HCT116 (cell line): Measurements from ENCODE around the gene BBS9. TPM values are rescaled to one million over a fixed set of nuclear protein-coding genes. Genes with fewer than 3 reads are reported as not detected.

Experiments used
- ATAC-seq: fragments of 200-7000 bp; cut with Tn5 transposase; 2 replicates; pipeline ENCODE4 v1.9.1; 2020; ENCODE audit warnings: mild to moderate bottlenecking, moderate library complexity
- BruUV-seq: library from RNA; stranded (reverse); fragments of 400-500 nt; replicated peaks from 2 replicates; lab custom pipeline; 2021; lab: Mats Ljungman, UMichigan
- CTCF ChIA-PET: fragments of 300-600 bp; sonication (Branson Sonifier 250); formaldehyde crosslinking; loops from one replicate; lab custom pipeline; 2021; ENCODE audit warnings: antibody characterized with exemption; lab: Charles Lee
- POLR2A ChIA-PET: fragments of 300-600, 350-600 bp; sonication (Branson Sonifier 250); formaldehyde crosslinking; loops from one replicate; lab custom pipeline; 2021; ENCODE audit warnings: antibody characterized with exemption; lab: Charles Lee
- RAD21 ChIA-PET, 2 experiments: fragments of 300-600 bp; sonication (Branson Sonifier 250); formaldehyde crosslinking; loops; one replicate each; lab custom pipeline; 2023; ENCODE audit warnings: low total read pairs in 2 of 2; ENCODE audit not compliant: uncharacterized antibody in 2 of 2, unreplicated experiment in 2 of 2, low non-redundant PET in 1 of 2; lab: Charles Lee
- DNase-seq: peaks from one replicate; pipeline ENCODE4 v3.0.0-alpha.2; 2010; ENCODE audit warnings: low read depth, low spot score
- H2AFZ ChIP-seq: fragments of 200-600 bp; shearing (Covaris generic), sonication (generic); 2 replicates; pipeline ENCODE4 v1.6.1; 2017; ENCODE audit warnings: low read depth, mixed run types, mixed read lengths, antibody characterized with exemption, low read length; ENCODE audit not compliant: poor library complexity, severe bottlenecking
- H3K27ac ChIP-seq: 2 replicates; pipeline ENCODE4 v1.5.1; 2012; ENCODE audit warnings: low read depth, low read length
- H3K27me3 ChIP-seq: fragments of 200-600 bp; sonication (generic); 2 replicates; pipeline ENCODE4 v1.6.1; 2016; ENCODE audit warnings: mixed run types, low read length, mixed read lengths; ENCODE audit not compliant: insufficient read depth
- H3K36me3 ChIP-seq, 2 experiments: fragments of 200-500 bp in 1 of 2; fragments of 200-600 bp in 1 of 2; sonication (Bioruptor generic) in 1 of 2; sonication (generic) in 1 of 2; 2 replicates each; pipeline versions ENCODE4 v1.5.1 to v1.6.1; 2014 to 2016; ENCODE audit warnings: low read length in 2 of 2, inconsistent platforms in 1 of 2, mixed read lengths in 1 of 2, mixed run types in 1 of 2; ENCODE audit not compliant: insufficient read depth in 2 of 2, control insufficient read depth in 1 of 2
- H3K4me1 ChIP-seq, 2 experiments: fragments of 200-600 bp in 1 of 2; sonication (generic) in 1 of 2; 2 replicates each; pipeline versions ENCODE4 v1.5.1 to v1.6.1; 2012 to 2017; ENCODE audit warnings: low read length in 2 of 2, inconsistent platforms in 1 of 2, mild to moderate bottlenecking in 1 of 2, mixed read lengths in 1 of 2, mixed run types in 1 of 2, moderate library complexity in 1 of 2; ENCODE audit not compliant: insufficient read depth in 2 of 2, control insufficient read depth in 1 of 2
- H3K4me2 ChIP-seq: fragments of 200-600 bp; sonication (generic); 2 replicates; pipeline ENCODE4 v1.6.1; 2017; ENCODE audit warnings: mixed run types, low read length, mixed read lengths
- H3K4me3 ChIP-seq, 2 experiments: fragments of 200-600 bp in 1 of 2; sonication (generic) in 1 of 2; replicated peaks in 1 of 2; 2 replicates each; pipeline ENCODE4 v1.5.1; 2011 to 2016; ENCODE audit warnings: low read length in 2 of 2, control low read depth in 1 of 2, low read depth in 1 of 2, mild to moderate bottlenecking in 1 of 2, mixed read lengths in 1 of 2, mixed run types in 1 of 2
- H3K79me2 ChIP-seq: fragments of 200-600 bp; sonication (generic); 2 replicates; pipeline ENCODE4 v1.6.1; 2017; ENCODE audit warnings: mild to moderate bottlenecking, mixed run types, low read length, moderate library complexity, mixed read lengths; ENCODE audit not compliant: insufficient read depth
- H3K9ac ChIP-seq: fragments of 200-600 bp; sonication (generic); 2 replicates; pipeline ENCODE4 v1.6.1; 2016; ENCODE audit warnings: low read length, mixed read lengths
- H3K9me2 ChIP-seq: fragments of 200-600 bp; sonication (generic), shearing (Covaris generic); 2 replicates; pipeline ENCODE4 v1.6.1; 2017; ENCODE audit warnings: mixed run types, mild to moderate bottlenecking, moderate library complexity; ENCODE audit not compliant: insufficient read depth
- H3K9me3 ChIP-seq, 2 experiments: fragments of 200-500 bp in 1 of 2; fragments of 200-600 bp in 1 of 2; sonication (Bioruptor generic) in 1 of 2; sonication (generic) in 1 of 2; 2 replicates each; pipeline ENCODE4 v1.6.1; 2014 to 2017; ENCODE audit warnings: low read length in 2 of 2, mixed read lengths in 2 of 2, inconsistent platforms in 1 of 2, low read depth in 1 of 2, mild to moderate bottlenecking in 1 of 2, mixed run types in 1 of 2, moderate library complexity in 1 of 2; ENCODE audit not compliant: control insufficient read depth in 1 of 2, insufficient read depth in 1 of 2
- H4K20me1 ChIP-seq: fragments of 200-600 bp; sonication (generic), shearing (Covaris generic); 2 replicates; pipeline ENCODE4 v1.6.1; 2017; ENCODE audit warnings: mixed run types, mild to moderate bottlenecking, moderate library complexity; ENCODE audit not compliant: insufficient read depth
- CBX3 ChIP-seq: IDR thresholded peaks from 2 replicates; pipeline ENCODE4 v1.6.1; 2012; ENCODE audit warnings: low read depth
- CEBPB ChIP-seq: IDR thresholded peaks from 2 replicates; pipeline ENCODE4 v1.6.1; 2012; ENCODE audit warnings: low read depth
- EZH2 ChIP-seq: fragments of 200-600 bp; sonication (generic); IDR thresholded peaks from 2 replicates; pipeline ENCODE4 v1.6.1; 2017; ENCODE audit warnings: antibody characterized with exemption, mixed run types
- EZH2phosphoT487 ChIP-seq: fragments of 200-600 bp; IDR thresholded peaks from 2 replicates; pipeline ENCODE4 v1.6.1; 2018; ENCODE audit warnings: antibody characterized with exemption, borderline replicate concordance
- FOSL1 ChIP-seq: IDR thresholded peaks from 2 replicates; pipeline ENCODE4 v1.6.1; 2012; ENCODE audit warnings: low read depth
- JUND ChIP-seq: IDR thresholded peaks from 2 replicates; pipeline ENCODE4 v1.6.1; 2012
- RAD21 ChIP-seq: IDR thresholded peaks from 2 replicates; pipeline ENCODE4 v1.6.1; 2012; ENCODE audit warnings: low read depth, mild to moderate bottlenecking
- SP1 ChIP-seq: IDR thresholded peaks from 2 replicates; pipeline ENCODE4 v1.6.1; 2012; ENCODE audit warnings: low read depth
- ZFX ChIP-seq: fragments of 450-650 bp; IDR thresholded peaks from 2 replicates; pipeline ENCODE4 v1.6.1; 2017
- intact Hi-C: fragments of 100-400 bp; cut with micrococcal nuclease; formaldehyde crosslinking; loops from 2 replicates; pipeline ENCODE4 v1.10.0; 2022
- total RNA-seq: library from RNA; stranded (reverse); gene quantifications from one replicate; pipeline ENCODE4 v1.2.1, GENCODE V29; 2021; ENCODE audit not compliant: unreplicated experiment
- TF ChIP-seq, protein P1 (sequence below): IDR thresholded peaks from 2 replicates; pipeline ENCODE4 v1.6.1; 2011; ENCODE audit warnings: mild to moderate bottlenecking, low read length, moderate library complexity; ENCODE audit not compliant: insufficient replicate concordance; ENCODE audit errors: extremely low read depth
- TF ChIP-seq, protein P2 (sequence below): IDR thresholded peaks from 2 replicates; pipeline ENCODE4 v1.6.1; 2012
- TF ChIP-seq, protein P3 (sequence below): IDR thresholded peaks from 2 replicates; pipeline ENCODE4 v1.6.1; 2012
- TF ChIP-seq, protein P4 (sequence below), 3 experiments: fragments of 200-600 bp in 1 of 3; sonication (generic) in 1 of 3; IDR thresholded peaks in 2 of 3; conservative IDR thresholded peaks in 1 of 3; 2 replicates each; pipeline ENCODE4 v1.5.1; 2012 to 2017; ENCODE audit warnings: low read depth in 2 of 3, low read length in 2 of 3, antibody characterized with exemption in 1 of 3, borderline replicate concordance in 1 of 3, control low read depth in 1 of 3, mild to moderate bottlenecking in 1 of 3, mixed read lengths in 1 of 3, mixed run types in 1 of 3, moderate library complexity in 1 of 3; ENCODE audit not compliant: insufficient read depth in 1 of 3

BBS9 gene
- total RNA-seq, 1 experiment from 2014 or later: 7.1 TPM

DNA sequence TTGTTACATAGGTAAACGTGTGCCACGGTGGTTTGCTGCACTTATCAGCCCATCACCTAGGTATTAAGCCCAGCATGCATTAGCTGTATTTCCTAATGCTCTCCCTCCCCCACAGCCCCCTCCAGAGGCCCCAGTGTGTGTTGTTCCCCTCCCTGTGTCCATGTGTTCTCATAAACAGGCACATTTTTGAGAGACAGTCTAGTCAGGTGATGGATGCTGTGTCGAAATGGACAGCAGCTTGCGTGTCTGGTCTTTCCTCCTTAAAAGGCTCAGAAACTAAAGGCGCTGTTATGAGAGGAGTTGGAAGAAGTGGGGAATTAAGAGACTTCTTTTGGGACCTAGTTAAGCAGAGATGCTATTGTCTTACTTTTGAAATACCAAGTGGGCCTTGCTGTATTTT, 296.0 kb downstream of the BBS9 start (continued):
- TF ChIP-seq, protein P1, sequence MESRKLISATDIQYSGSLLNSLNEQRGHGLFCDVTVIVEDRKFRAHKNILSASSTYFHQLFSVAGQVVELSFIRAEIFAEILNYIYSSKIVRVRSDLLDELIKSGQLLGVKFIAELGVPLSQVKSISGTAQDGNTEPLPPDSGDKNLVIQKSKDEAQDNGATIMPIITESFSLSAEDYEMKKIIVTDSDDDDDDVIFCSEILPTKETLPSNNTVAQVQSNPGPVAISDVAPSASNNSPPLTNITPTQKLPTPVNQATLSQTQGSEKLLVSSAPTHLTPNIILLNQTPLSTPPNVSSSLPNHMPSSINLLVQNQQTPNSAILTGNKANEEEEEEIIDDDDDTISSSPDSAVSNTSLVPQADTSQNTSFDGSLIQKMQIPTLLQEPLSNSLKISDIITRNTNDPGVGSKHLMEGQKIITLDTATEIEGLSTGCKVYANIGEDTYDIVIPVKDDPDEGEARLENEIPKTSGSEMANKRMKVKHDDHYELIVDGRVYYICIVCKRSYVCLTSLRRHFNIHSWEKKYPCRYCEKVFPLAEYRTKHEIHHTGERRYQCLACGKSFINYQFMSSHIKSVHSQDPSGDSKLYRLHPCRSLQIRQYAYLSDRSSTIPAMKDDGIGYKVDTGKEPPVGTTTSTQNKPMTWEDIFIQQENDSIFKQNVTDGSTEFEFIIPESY: no peak
- TF ChIP-seq, protein P2, sequence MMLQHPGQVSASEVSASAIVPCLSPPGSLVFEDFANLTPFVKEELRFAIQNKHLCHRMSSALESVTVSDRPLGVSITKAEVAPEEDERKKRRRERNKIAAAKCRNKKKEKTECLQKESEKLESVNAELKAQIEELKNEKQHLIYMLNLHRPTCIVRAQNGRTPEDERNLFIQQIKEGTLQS: no peak
- TF ChIP-seq, protein P3, sequence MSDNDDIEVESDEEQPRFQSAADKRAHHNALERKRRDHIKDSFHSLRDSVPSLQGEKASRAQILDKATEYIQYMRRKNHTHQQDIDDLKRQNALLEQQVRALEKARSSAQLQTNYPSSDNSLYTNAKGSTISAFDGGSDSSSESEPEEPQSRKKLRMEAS: no peak
- TF ChIP-seq SP1 (no peak), FOSL1 (no peak), CBX3 (no peak), JUND (no peak)

DNA sequence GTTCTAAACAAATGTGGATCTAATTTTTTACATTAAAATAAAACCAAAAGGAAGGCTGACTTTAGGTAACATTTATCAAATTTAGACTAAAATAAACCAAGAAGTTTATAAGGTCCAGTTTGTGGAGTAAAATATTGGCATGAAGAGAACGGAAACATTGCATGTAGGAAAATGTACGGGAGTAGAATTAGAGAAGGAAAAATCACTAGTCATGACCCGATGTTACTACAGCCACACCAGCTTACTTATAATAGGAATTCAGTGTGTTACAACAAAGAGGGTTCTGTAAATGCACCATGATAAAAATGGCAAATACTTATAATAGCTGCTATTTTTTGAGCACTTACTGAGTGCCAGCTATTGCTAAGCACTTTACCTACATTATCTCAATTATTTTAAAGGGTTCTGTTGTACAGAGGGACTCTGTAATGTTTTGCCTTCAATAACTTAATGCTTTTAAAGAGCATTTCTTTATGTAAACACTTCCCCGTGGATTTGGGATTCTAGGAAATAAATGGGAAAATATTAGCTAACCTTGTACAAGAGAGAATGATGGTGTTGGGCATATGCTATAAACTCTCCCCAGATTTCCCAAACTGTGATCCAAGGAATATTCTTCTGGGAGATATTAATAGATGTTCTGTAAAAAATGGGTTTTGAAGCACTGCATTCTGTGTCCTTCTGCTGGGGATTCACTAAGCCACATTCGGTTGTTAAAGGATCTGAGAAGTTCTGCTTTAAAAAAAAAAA, 296.7 kb downstream of the BBS9 start:
- CTCF ChIA-PET: no interaction called here
- intact Hi-C loops: loop anchor here (10.0 kb wide), 1 partner anchor 319 kb away; no protein-coding TSS in a partner anchor
- Histone ChIP-seq H3K9me2 (no peaks in the 10 kb centered on the region; the same call in 1 of the 2 replicates), H3K4me1 (no peaks in the 10 kb centered on the region), H3K79me2 (no peaks in the 10 kb centered on the region), H3K27me3 (no peaks in the 10 kb centered on the region), H3K9me3 (no peaks in the 10 kb centered on the region), H3K4me2 (no peak overlapping the region), H2AFZ (no peak overlapping the region), H4K20me1 (no peaks in the 10 kb centered on the region), H3K27ac (no peak overlapping the region), H3K36me3 (no peaks in the 10 kb centered on the region)
- POLR2A ChIA-PET: no interaction called here
- no peak for ATAC-seq
- RAD21 ChIA-PET: no interaction called here
- no TSS peak for BruUV-seq
- TF ChIP-seq CEBPB: no peak
- TF ChIP-seq RAD21: no peak
- TF ChIP-seq, protein P4, sequence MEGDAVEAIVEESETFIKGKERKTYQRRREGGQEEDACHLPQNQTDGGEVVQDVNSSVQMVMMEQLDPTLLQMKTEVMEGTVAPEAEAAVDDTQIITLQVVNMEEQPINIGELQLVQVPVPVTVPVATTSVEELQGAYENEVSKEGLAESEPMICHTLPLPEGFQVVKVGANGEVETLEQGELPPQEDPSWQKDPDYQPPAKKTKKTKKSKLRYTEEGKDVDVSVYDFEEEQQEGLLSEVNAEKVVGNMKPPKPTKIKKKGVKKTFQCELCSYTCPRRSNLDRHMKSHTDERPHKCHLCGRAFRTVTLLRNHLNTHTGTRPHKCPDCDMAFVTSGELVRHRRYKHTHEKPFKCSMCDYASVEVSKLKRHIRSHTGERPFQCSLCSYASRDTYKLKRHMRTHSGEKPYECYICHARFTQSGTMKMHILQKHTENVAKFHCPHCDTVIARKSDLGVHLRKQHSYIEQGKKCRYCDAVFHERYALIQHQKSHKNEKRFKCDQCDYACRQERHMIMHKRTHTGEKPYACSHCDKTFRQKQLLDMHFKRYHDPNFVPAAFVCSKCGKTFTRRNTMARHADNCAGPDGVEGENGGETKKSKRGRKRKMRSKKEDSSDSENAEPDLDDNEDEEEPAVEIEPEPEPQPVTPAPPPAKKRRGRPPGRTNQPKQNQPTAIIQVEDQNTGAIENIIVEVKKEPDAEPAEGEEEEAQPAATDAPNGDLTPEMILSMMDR (IDR thresholded peaks at IDR 0.05 in 2 of 3, conservative IDR thresholded peaks at IDR 0.05 in 1 of 3; ENCODE audit: borderline replicate concordance in 1 of 3, insufficient read depth in 1 of 3, low read depth in 2 of 3, low read length in 2 of 3): no peak
- TF ChIP-seq, protein P1: no peak
- TF ChIP-seq EZH2phosphoT487: no peak
- TF ChIP-seq, protein P3: no peak
- TF ChIP-seq JUND: no peak
- no peak for TF ChIP-seq EZH2
- no peak for TF ChIP-seq ZFX
- TF ChIP-seq, all 23 proteins: peak for 0
- Histone ChIP-seq H3K9ac (no peak overlapping the region), H3K4me3 (no peak overlapping the region)
- DNase-seq: no peak
